Stomach smooth muscle (tissue), 2 donors: ENCODE data around the gene CTSZ.

Experiments used
- H3K27ac ChIP-seq: one replicate; pipeline ENCODE4 v1.7.0; 2013; ENCODE audit warnings: mild to moderate bottlenecking, low read length, inconsistent platforms
- H3K27me3 ChIP-seq, 2 donors: one replicate each; pipeline ENCODE4 v1.7.0; 2013; ENCODE audit warnings: low read length in 2 of 2; ENCODE audit not compliant: insufficient read depth in 2 of 2, control insufficient read depth in 1 of 2
- H3K36me3 ChIP-seq, 2 donors: one replicate each; pipeline ENCODE4 v1.7.0; 2013; ENCODE audit warnings: low read length in 2 of 2; ENCODE audit not compliant: control insufficient read depth in 2 of 2, insufficient read depth in 2 of 2
- H3K4me1 ChIP-seq: one replicate; pipeline ENCODE4 v1.7.0; 2013; ENCODE audit warnings: low read length; ENCODE audit not compliant: control insufficient read depth, insufficient read depth
- H3K4me3 ChIP-seq, 2 donors: one replicate each; pipeline ENCODE4 v1.7.0; 2013; ENCODE audit warnings: low read length in 2 of 2
- H3K9ac ChIP-seq, 2 donors: one replicate each; pipeline ENCODE4 v1.7.0; 2013; ENCODE audit warnings: low read length in 2 of 2, mild to moderate bottlenecking in 1 of 2
- H3K9me3 ChIP-seq, 2 donors: one replicate each; pipeline ENCODE4 v1.7.0; 2013; ENCODE audit warnings: low read length in 2 of 2; ENCODE audit not compliant: control insufficient read depth in 2 of 2
- donor health status: healthy.
- donor health status: Pancreatic carcinoma.

Gene CTSZ

DNA sequence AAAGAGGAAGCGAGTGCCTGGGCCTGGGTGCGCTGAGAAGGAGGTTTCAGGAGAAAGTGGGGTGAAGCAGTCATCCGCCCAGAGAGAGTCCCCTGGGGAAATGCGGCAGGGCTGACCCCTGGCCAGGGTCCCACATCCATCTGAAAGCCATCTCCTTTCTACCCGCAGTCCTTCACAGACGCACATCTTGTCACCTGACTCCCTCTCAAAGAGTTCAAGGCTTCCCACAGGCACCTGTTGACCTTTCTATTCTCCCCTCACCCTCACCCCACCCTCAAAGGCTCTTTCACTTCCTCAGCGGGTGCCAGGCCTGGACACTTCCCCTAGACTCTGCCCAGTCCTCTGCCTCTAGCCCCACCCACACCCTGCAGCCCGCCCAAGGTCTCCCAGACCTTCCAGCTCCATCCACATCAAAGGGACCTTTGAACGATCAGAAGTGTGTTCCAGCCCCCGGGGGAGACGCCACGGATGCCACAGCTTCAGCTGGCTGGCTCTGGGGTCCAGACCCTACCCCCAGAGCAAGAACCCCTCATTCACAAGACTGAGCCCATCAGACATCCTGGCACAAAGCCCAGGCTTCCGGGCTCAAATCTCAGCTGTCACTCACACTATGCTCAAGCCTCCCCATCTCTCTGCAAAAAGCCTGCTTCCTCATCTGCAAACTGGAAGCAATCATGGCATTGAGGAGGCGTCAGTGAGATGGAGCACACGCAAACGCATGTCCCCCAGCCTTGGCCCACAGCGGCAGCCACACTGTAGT is 2.1 kb downstream of the CTSZ start:
- H3K4me1 ChIP-seq, result peaks cover 27% of the 10 kb centered on the region
- peak overlapping the region; percentile 53 for H3K27ac ChIP-seq
- peaks cover 0 to 13% of the 10 kb centered on the region in 2 donors for H3K36me3 ChIP-seq
- no peaks in the 10 kb centered on the region for H3K27me3 ChIP-seq
- peak overlapping the region; percentile 84 to 89 for H3K4me3 ChIP-seq
- H3K9me3 ChIP-seq, result no peaks in the 10 kb centered on the region
- H3K9ac ChIP-seq, result peak overlapping the region in 1 of 2 donors; percentile 36

DNA sequence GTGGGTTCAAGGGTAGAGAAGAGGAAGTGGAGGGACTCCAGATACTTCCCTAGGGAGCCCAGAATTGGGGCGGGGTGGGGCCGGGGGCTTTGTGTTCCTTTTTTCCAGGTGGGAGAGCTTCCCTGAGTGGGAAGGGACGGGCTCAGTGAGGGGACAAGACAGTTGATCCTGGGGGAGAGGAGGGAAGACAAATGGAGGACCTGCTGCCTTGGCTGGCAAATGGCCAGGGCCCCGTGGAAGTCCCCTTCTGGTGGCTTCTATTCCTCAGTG is 2.6 kb downstream of the CTSZ start:
- Histone ChIP-seq H3K4me3 (no peak overlapping the region), H3K27me3 (no peaks in the 10 kb centered on the region), H3K9me3 (no peaks in the 10 kb centered on the region), H3K36me3 (peaks cover 0 to 14% of the 10 kb centered on the region in 2 donors), H3K9ac (no peak overlapping the region), H3K27ac (no peak overlapping the region), H3K4me1 (peaks cover 27% of the 10 kb centered on the region)

DNA sequence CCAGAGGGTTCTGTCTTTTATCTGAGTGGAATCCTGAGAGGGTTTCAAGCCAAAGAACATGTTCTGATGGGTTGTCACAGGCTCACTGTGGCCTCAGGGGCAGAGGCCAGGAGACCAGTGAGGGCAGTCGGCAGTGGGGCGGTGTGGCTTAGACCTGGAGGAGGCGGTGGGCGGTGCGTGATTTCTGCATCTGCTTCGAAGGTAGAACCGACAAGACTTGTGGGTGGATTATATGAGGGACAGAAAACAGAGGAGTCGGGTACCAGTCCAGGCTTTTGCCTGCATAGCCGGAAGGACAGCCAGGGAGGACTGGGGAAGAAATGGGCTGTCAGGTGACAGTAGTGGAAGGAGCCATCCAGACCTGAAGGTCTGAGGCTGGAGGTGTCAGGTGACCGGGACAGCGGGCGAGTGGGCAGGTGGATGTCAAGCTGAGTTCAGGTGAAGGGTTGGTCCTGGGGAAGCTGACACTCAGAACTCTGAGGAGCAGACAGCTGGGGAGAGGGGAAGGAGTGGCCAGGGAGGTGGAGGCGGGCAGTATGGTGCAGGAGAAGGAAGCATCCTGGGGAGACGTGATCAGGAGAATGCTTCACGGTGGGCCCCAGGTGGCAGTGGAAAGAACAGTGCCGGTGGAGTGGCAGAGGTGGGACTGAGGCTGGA is 3.1 kb downstream of the CTSZ start:
- no peaks in the 10 kb centered on the region for H3K27me3 ChIP-seq
- no peaks in the 10 kb centered on the region for H3K9me3 ChIP-seq
- no peak overlapping the region for H3K27ac ChIP-seq
- no peak overlapping the region for H3K9ac ChIP-seq
- peaks cover under 1 to 17% of the 10 kb centered on the region in 2 donors for H3K36me3 ChIP-seq
- H3K4me3 ChIP-seq, result no peak overlapping the region
- H3K4me1 ChIP-seq, result peaks cover 27% of the 10 kb centered on the region

DNA sequence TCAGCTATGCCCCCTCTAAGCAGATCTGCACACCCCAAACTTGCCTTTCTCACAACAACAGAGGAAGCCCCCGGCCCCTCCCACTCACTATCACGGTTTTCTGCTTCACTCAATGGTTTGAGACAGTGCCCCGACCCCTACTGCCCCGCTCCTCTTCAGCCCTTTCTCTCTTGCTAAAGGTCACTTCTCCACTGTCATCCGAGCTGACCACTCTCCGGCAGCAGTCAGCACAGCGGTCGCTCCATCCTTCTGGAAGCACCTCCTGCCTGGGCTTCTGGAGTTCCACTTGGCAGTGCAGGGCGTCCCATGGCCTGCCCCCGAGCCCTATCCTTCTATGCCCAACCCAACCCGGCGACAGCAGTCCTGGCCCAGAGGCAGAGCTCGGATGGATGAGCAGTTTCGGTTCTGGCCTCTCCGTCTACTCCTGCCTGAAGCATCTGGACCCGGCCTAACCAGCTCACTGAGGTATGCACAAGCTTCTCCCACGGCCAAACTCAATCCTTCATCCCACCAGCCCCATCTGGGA is 4.1 kb downstream of the CTSZ start:
- H3K27ac ChIP-seq, result no peak overlapping the region
- H3K9ac ChIP-seq, result no peak overlapping the region
- peaks cover 6 to 20% of the 10 kb centered on the region in 2 donors for H3K36me3 ChIP-seq
- peaks cover 27% of the 10 kb centered on the region for H3K4me1 ChIP-seq
- H3K27me3 ChIP-seq, result no peaks in the 10 kb centered on the region
- H3K4me3 ChIP-seq, result no peak overlapping the region
- H3K9me3 ChIP-seq, result no peaks in the 10 kb centered on the region

DNA sequence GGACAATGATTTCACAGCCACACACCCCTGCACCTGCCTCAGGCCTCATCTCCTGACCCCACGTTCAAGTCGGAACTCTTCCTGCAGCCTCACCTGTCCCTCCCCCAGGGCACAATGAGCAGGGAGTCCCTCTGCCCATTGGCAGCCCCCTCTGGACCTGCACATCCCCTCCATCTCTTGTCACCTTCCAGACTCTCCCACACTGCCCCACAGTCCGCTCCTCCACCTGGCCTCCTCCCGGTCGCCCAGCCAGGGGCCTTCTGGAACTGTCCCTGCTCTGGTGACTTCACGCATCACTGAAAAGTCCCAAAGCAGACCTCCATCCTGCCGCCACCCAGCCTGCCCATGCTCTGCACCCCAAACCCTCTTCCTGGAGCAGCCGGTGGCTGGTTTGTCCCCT is 4.7 kb downstream of the CTSZ start:
- Histone ChIP-seq H3K4me3 (no peak overlapping the region), H3K36me3 (peaks cover 10 to 26% of the 10 kb centered on the region in 2 donors), H3K9me3 (no peaks in the 10 kb centered on the region), H3K9ac (no peak overlapping the region), H3K4me1 (peaks cover 26% of the 10 kb centered on the region), H3K27me3 (no peaks in the 10 kb centered on the region), H3K27ac (no peak overlapping the region)

DNA sequence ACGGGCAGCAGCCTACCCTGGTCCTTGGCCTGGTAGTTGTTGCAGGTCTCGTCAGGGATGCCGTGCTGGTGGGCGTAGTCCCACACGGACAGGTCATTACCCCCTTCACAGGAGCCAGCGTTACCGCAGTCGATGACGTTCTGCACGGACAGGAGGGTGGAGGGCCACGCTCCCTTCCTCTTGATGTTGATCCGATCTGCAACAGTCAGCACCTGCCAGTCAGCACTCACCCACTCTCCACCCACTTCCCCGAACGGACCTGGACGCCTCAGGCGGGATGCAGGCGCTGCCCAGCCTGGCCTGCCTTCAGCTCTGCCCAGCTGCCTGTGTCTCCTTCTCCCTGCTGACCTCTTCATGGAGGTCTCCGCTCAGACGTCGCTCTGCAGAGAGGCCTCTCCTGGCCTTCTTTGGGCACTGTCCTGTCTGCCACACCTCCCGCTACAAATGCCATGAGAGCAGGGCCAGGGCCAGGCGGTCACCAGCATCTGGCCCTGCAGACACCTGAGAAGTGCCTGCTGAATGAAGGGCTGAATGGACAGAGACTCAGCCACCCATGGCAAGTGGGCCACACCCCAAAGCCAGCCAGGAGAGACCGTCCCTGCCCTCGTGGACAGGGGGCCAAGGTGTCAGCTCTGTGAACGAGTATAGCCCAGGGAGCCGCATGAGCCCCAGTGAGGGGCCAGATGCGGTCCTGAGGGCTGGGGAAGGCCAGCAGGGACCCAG is 5.4 kb downstream of the CTSZ start:
- Histone ChIP-seq H3K9me3 (no peaks in the 10 kb centered on the region), H3K4me3 (no peak overlapping the region), H3K36me3 (peaks cover 17 to 29% of the 10 kb centered on the region in 2 donors), H3K9ac (no peak overlapping the region), H3K27ac (no peak overlapping the region), H3K4me1 (peaks cover 23% of the 10 kb centered on the region), H3K27me3 (no peaks in the 10 kb centered on the region)

DNA sequence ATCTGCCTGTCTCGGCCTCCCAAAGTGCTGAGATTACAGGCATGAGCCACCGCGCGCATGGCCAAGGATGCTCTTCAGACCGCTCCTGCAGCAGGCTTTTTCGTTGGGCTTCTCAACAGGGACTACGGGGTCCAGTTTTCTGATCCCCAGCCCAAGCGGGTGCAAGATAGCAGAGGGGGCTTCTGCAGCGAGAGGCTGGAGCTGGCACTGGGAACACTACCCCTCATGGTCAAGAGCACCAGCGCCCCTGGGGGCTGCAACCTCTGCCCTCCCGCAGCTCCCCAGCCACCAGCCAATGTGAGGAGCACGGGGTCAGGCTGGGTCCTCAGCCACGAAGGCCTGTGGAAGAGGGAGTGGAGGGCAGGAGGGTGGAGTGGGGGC is 6.0 kb downstream of the CTSZ start:
- Histone ChIP-seq H3K9ac (no peak overlapping the region), H3K9me3 (no peaks in the 10 kb centered on the region), H3K27me3 (no peaks in the 10 kb centered on the region), H3K4me1 (peaks cover 18% of the 10 kb centered on the region), H3K36me3 (peaks cover 23 to 34% of the 10 kb centered on the region in 2 donors), H3K27ac (no peak overlapping the region), H3K4me3 (no peak overlapping the region)

DNA sequence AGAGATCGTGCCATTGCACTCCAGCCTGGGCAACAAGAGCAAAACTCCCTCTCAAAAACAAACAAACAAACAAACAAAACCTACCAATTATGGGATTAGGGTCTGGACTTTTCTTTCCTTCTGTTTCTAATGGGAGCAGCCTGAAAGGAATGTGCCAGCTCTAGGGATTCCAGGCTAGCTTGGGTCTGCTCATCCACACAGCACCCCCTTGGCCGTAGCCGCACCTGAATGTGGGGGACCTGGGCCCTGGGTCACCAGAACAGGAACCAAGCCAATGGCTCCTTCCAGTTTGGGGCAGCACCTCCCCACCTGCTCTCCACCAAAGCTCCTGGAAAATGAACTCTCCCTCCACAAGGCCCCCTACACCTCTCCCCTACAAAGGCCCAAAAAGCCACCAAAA is 6.7 kb downstream of the CTSZ start:
- Histone ChIP-seq H3K9me3 (no peaks in the 10 kb centered on the region), H3K27me3 (no peaks in the 10 kb centered on the region), H3K36me3 (peaks cover 30 to 40% of the 10 kb centered on the region in 2 donors), H3K27ac (no peak overlapping the region), H3K4me3 (no peak overlapping the region), H3K9ac (no peak overlapping the region), H3K4me1 (peaks cover 11% of the 10 kb centered on the region)

DNA sequence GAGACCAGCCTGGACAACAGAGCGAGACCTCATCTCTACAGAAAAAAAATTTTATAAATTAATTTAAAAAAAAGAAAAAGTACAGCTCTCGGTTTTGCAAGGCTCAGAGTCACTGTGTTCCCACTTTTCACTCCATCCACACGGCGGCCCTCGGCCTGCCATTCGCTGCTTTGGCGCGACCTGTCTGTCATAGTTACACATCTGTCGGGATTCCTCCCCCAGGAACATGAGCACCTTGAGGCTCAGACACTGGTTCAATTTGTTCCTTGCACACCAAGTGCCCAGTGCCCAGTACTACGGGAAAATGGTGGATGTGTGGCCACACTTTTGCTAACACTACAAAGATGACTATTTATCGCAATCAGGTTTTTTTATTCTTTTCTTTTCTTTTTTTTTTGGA is 8.4 kb downstream of the CTSZ start:
- no peak overlapping the region for H3K27ac ChIP-seq
- H3K27me3 ChIP-seq, result no peaks in the 10 kb centered on the region
- no peaks in the 10 kb centered on the region for H3K9me3 ChIP-seq
- H3K36me3 ChIP-seq, result peaks cover 38 to 48% of the 10 kb centered on the region in 2 donors
- no peak overlapping the region for H3K4me3 ChIP-seq
- H3K4me1 ChIP-seq, result no peaks in the 10 kb centered on the region
- H3K9ac ChIP-seq, result no peak overlapping the region

DNA sequence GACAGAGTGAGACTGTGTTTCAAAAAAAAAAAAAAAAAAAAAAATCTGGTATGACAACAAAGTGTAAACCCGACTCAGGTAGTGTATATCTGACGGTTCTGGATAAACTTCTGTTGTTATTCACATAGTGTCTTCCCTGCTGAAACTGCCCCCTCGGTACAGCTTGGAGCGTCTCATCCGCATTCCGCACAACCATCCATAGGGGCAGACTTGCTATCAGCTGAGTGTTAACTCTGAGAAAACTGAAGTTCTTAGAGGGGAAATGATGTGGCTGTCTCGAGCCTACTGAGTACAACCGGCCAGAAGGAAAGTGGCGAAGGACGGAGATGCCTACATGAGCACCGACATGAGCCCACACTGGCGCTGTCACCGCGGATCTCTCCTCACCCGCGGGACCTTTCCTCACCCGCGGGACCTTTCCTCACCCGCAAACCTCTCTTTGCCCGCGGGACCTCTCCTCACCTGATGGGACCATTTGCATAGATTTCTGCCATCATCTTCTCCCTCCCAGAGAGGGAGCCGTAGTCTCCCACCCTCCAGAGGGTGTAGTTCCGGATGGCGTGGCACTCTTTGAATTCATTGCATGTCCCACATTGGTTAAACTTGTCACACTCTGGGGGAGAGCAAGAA is 9.8 kb downstream of the CTSZ start:
- no peaks in the 10 kb centered on the region for H3K27me3 ChIP-seq
- peaks cover 52 to 59% of the 10 kb centered on the region in 2 donors for H3K36me3 ChIP-seq
- H3K9me3 ChIP-seq, result no peaks in the 10 kb centered on the region
- H3K27ac ChIP-seq, result no peak overlapping the region
- H3K4me3 ChIP-seq, result no peak overlapping the region
- H3K9ac ChIP-seq, result no peak overlapping the region
- H3K4me1 ChIP-seq, result no peaks in the 10 kb centered on the region
